HG03060 (cell line): ENCODE results near the gene MYF6.

Experiments
- ATAC-seq: cut with Tn5 transposase; IDR thresholded peaks from one replicate; pipeline ENCODE4 v1.9.1; 2021; ENCODE audit warnings: low read depth, moderate number of reproducible peaks; ENCODE audit not compliant: unreplicated experiment

The MYF6 gene

GRCh38 chr12:80749456-80749855, 42.0 kb downstream of the MYF6 start:
- ATAC-seq, result no peak

GRCh38 chr12:80752464-80752863, 45.0 kb downstream of the MYF6 start:
- no peak for ATAC-seq

GRCh38 chr12:80754274-80754673, 46.8 kb downstream of the MYF6 start:
- ATAC-seq, result no peak

- ATAC-seq, result peak; percentile 87
These were observed 49.4 kb downstream of the MYF6 start for GRCh38 chr12:80756875-80757274.
